ENCODE measurements around the gene NUP93.
"Not testable (repeated sequence)": the region's sequence is repeated elsewhere in the genome, so short reads cannot be mapped to it uniquely, and the experiment has no call there.

Gene NUP93

GRCh38 chr16:56709443-56710040 lies 20.4 kb upstream of the NUP93 start:
- no peak for DNase-seq (ENCODE audit: low read depth)

GRCh38 chr16:56710181-56710737 lies 19.7 kb upstream of the NUP93 start:
- no peak for DNase-seq (ENCODE audit: low read depth)

GRCh38 chr16:56711862-56712261 lies 18.1 kb upstream of the NUP93 start:
- no peak for DNase-seq (ENCODE audit: low read depth)

- no peak for DNase-seq (ENCODE audit: low read depth)
These were observed 16.1 kb upstream of the NUP93 start for GRCh38 chr16:56713794-56714193.

GRCh38 chr16:56715126-56715525 lies 14.8 kb upstream of the NUP93 start:
- no peak for DNase-seq (ENCODE audit: low read depth)

- no peak for DNase-seq (ENCODE audit: low read depth)
These were observed 13.2 kb upstream of the NUP93 start for GRCh38 chr16:56716761-56717160.

- DNase-seq (ENCODE audit: low read depth): not testable (repeated sequence)
These were observed 12.4 kb upstream of the NUP93 start for GRCh38 chr16:56717532-56717931.

- DNase-seq (ENCODE audit: low read depth): no peak
These were observed 7.6 kb upstream of the NUP93 start for GRCh38 chr16:56722200-56722842.

GRCh38 chr16:56724191-56724590 lies 5.7 kb upstream of the NUP93 start:
- DNase-seq (ENCODE audit: low read depth): no peak

GRCh38 chr16:56726283-56726682 lies 3.6 kb upstream of the NUP93 start:
- no peak for DNase-seq (ENCODE audit: low read depth)

- DNase-seq (ENCODE audit: low read depth): no peak
These were observed 3.0 kb upstream of the NUP93 start for GRCh38 chr16:56726926-56727325.

- no peak for DNase-seq (ENCODE audit: low read depth)
These were observed 1.9 kb upstream of the NUP93 start for GRCh38 chr16:56728027-56728426.

- DNase-seq (ENCODE audit: low read depth): no peak
These were observed 772 bp upstream of the NUP93 start for GRCh38 chr16:56728980-56729734.

- DNase-seq (ENCODE audit: low read depth): no peak
These were observed 2.4 kb downstream of the NUP93 start for GRCh38 chr16:56732366-56732765.

- peak; percentile 11 for DNase-seq (ENCODE audit: low read depth)
These were observed 2.9 kb downstream of the NUP93 start for GRCh38 chr16:56732832-56733231.

GRCh38 chr16:56734429-56734828 lies 4.5 kb downstream of the NUP93 start:
- DNase-seq (ENCODE audit: low read depth): no peak

- no peak for DNase-seq (ENCODE audit: low read depth)
These were observed 6.5 kb downstream of the NUP93 start for GRCh38 chr16:56736476-56736875.

GRCh38 chr16:56737539-56737938 lies 7.6 kb downstream of the NUP93 start:
- no peak for DNase-seq (ENCODE audit: low read depth)

- no peak for DNase-seq (ENCODE audit: low read depth)
These were observed 8.3 kb downstream of the NUP93 start for GRCh38 chr16:56738221-56738620.

- not testable (repeated sequence) for DNase-seq (ENCODE audit: low read depth)
These were observed 9.4 kb downstream of the NUP93 start for GRCh38 chr16:56739378-56739777.

GRCh38 chr16:56741399-56741798 lies 11.5 kb downstream of the NUP93 start:
- no peak for DNase-seq (ENCODE audit: low read depth)

GRCh38 chr16:56742030-56742984 lies 12.4 kb downstream of the NUP93 start:
- DNase-seq (ENCODE audit: low read depth): no peak
